A673 (cell line): ENCODE results near the gene NBEA.

Source experiments
- CTCF ChIP-seq: fragments of 300-800, 200-600 bp; sonication (generic); conservative IDR thresholded peaks from 2 replicates; pipeline ENCODE4 v1.5.1; 2017; ENCODE audit warnings: low read depth, mild to moderate bottlenecking, antibody characterized with exemption, low read length, moderate library complexity, mixed read lengths
- EZH2 ChIP-seq: fragments of 200-600 bp; sonication (generic); IDR thresholded peaks from 2 replicates; pipeline ENCODE4 v1.6.1; 2017; ENCODE audit warnings: borderline replicate concordance, low read depth, mild to moderate bottlenecking, mixed read lengths, antibody characterized with exemption, low read length; ENCODE audit not compliant: poor library complexity, severe bottlenecking

GRCh38 chr13:35093356-35093755 is 151.3 kb downstream of the NBEA start:
- TF ChIP-seq CTCF (no peak), EZH2 (no peak)
